Measurements from ENCODE around the gene OR10G6. TPM values are rescaled to one million over a fixed set of nuclear protein-coding genes. Genes with fewer than 3 reads are reported as not detected.
"Not testable (repeated sequence)": the region's sequence is repeated elsewhere in the genome, so short reads cannot be mapped to it uniquely, and the experiment has no call there.

Gene OR10G6
- total RNA-seq = not detected
- long read RNA-seq = 0 reads

GRCh38 chr11:123995119-123995518 is at the start of gene OR10G6:
Gene OR10G6, minus strand, starts transcription at chr11:123995161. Its CDS starts 0 bp downstream, at chr11:123995161.
- intact Hi-C loops (cut with DNase I) = no loop called here
- DNase-seq (no peak), ATAC-seq (no peak)

- DNase-seq (no peak), ATAC-seq (no peak)
- intact Hi-C loops (cut with DNase I) = no loop called here
Observed at GRCh38 chr11:124043420-124043819, 48.5 kb upstream of the OR10G6 start.

GRCh38 chr11:124041254-124041653 is 46.3 kb upstream of the OR10G6 start, which contains the start of gene OR10G7:
Gene OR10G7, minus strand, starts transcription at chr11:124041325. Its CDS starts 2,324 bp downstream, at chr11:124039001.
- ATAC-seq (no peak), DNase-seq (no peak)
- intact Hi-C loops (cut with DNase I) = no loop called here

GRCh38 chr11:124039557-124039956 is 44.6 kb upstream of the OR10G6 start:
- intact Hi-C loops (cut with DNase I) = no loop called here
- ATAC-seq = no peak
- DNase-seq = no peak

- DNase-seq (no peak), ATAC-seq (no peak)
- intact Hi-C loops (cut with DNase I) = no loop called here
Observed at GRCh38 chr11:124036666-124037065, 41.7 kb upstream of the OR10G6 start.

GRCh38 chr11:124026498-124026897 is 31.5 kb upstream of the OR10G6 start, which contains the start of gene OR10G8:
Gene OR10G8, plus strand, starts transcription at chr11:124026798. Its CDS starts 2,825 bp downstream, at chr11:124029623.
- DNase-seq = no peak
- no peak for ATAC-seq
- intact Hi-C loops (cut with DNase I) = no loop called here

GRCh38 chr11:124015837-124016236 is 20.9 kb upstream of the OR10G6 start:
- ATAC-seq; intact Hi-C loops (cut with DNase I); DNase-seq: not testable (repeated sequence)

- DNase-seq (no peak), ATAC-seq (no peak)
- intact Hi-C loops (cut with DNase I) = no loop called here
Observed at GRCh38 chr11:124012697-124013096, 17.7 kb upstream of the OR10G6 start, which contains the start of gene OR10G4. Gene OR10G4, plus strand, starts transcription at chr11:124012997. Its CDS starts 2,578 bp downstream, at chr11:124015575.

GRCh38 chr11:123979311-123979710 is 15.7 kb downstream of the OR10G6 start:
- intact Hi-C loops (cut with DNase I) = no loop called here
- no peak for ATAC-seq

GRCh38 chr11:123977731-123978347 is 17.1 kb downstream of the OR10G6 start, which contains the start of gene OR10S1:
Gene OR10S1, minus strand, starts transcription at chr11:123977781. Its CDS starts 117 bp downstream, at chr11:123977664.
- no peak for ATAC-seq

More at GRCh38 chr11:123979311-123979710, 15.7 kb downstream of the OR10G6 start:
- DNase-seq = no peak

GRCh38 chr11:123976770-123977560 is 18.0 kb downstream of the OR10G6 start:
- DNase-seq (no peak), ATAC-seq (no peak)
- intact Hi-C loops (cut with DNase I) = no loop called here

More at GRCh38 chr11:123977731-123978347, 17.1 kb downstream of the OR10G6 start, which contains the start of gene OR10S1:
- DNase-seq = no peak
- intact Hi-C loops (cut with DNase I) = no loop called here

GRCh38 chr11:123973816-123974215 is 21.1 kb downstream of the OR10G6 start:
- ATAC-seq (no peak), DNase-seq (no peak)
- intact Hi-C loops (cut with DNase I) = no loop called here

- intact Hi-C loops (cut with DNase I) = no loop called here
- ATAC-seq (no peak), DNase-seq (no peak)
Observed at GRCh38 chr11:123956752-123957151, 38.2 kb downstream of the OR10G6 start.

- ATAC-seq = no peak
- intact Hi-C loops (cut with DNase I) = no loop called here
- DNase-seq = no peak
Observed at GRCh38 chr11:123945132-123945531, 49.8 kb downstream of the OR10G6 start.

Other genes starting within 250 kb of the OR10G6 start
- not detected for gene OR6X1, start 240.6 kb downstream of the OR10G6 start, total RNA-seq
- gene OR6M1, start 188.8 kb downstream of the OR10G6 start, total RNA-seq = not detected
- gene TMEM225, start 109.5 kb downstream of the OR10G6 start, total RNA-seq = not detected
- under 1 TPM in 1 of 2 donors, not detected in 1; 0.37 TPM for gene OR8D4, start 93.0 kb downstream of the OR10G6 start, total RNA-seq
- gene OR4D5, start 55.5 kb downstream of the OR10G6 start, total RNA-seq = under 1 TPM in 1 of 2 donors, not detected in 1; 0.24 TPM
- not detected for gene OR6T1, start 51.3 kb downstream of the OR10G6 start, total RNA-seq
- not detected for gene OR10S1, start 17.4 kb downstream of the OR10G6 start, total RNA-seq
- gene OR10G4, start 17.8 kb upstream of the OR10G6 start, total RNA-seq = not detected
- not detected for gene OR10G9, start 27.9 kb upstream of the OR10G6 start, total RNA-seq
- not detected for gene OR10G8, start 31.6 kb upstream of the OR10G6 start, total RNA-seq
- gene OR10G7, start 46.2 kb upstream of the OR10G6 start, total RNA-seq = not detected
- 1 to 10 TPM; 5.4 to 7.6 TPM for gene VWA5A, start 120.3 kb upstream of the OR10G6 start, total RNA-seq
- gene OR10D3, start 188.2 kb upstream of the OR10G6 start, total RNA-seq = not detected
- not detected for gene OR8G1, start 245.9 kb upstream of the OR10G6 start, total RNA-seq

Data from left cardiac atrium (tissue), 4 donors.